GM12865 (cell line): ENCODE data around the gene FAM124B.

Source experiments
- DNase-seq: peaks from one replicate; pipeline ENCODE4 v3.0.0; 2010; ENCODE audit warnings: low read depth
- H3K4me3 ChIP-seq: 2 replicates; pipeline ENCODE4 v1.5.1; 2011; ENCODE audit warnings: mild to moderate bottlenecking, low read depth, low read length, control low read depth
- TF ChIP-seq, protein P1 (sequence below): IDR thresholded peaks from 2 replicates; pipeline ENCODE4 v1.5.1; 2011; ENCODE audit warnings: low read length, control low read depth, low read depth, inconsistent platforms; ENCODE audit not compliant: insufficient read depth; ENCODE audit errors: missing control alignments

FAM124B gene

DNA sequence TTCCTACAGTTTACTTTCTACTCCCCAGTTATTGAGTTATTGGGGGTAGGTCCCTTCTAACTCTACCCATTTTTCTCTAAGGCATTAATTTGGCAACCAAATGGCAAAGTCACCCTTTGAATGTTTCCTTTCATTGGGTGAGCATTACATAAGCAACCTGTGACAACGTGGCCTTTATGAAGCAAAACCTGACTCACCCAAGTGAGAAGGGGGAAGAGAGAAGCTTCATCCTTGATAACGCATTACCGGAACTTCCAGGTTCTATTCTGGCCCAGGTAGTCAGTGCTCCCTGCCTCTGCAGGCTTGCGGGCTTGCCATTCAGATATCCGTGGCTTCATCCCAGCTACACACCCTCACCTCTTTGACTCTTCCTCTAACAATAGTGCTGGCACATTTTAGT is 39.1 kb upstream of the FAM124B start:
- TF ChIP-seq, protein P1, sequence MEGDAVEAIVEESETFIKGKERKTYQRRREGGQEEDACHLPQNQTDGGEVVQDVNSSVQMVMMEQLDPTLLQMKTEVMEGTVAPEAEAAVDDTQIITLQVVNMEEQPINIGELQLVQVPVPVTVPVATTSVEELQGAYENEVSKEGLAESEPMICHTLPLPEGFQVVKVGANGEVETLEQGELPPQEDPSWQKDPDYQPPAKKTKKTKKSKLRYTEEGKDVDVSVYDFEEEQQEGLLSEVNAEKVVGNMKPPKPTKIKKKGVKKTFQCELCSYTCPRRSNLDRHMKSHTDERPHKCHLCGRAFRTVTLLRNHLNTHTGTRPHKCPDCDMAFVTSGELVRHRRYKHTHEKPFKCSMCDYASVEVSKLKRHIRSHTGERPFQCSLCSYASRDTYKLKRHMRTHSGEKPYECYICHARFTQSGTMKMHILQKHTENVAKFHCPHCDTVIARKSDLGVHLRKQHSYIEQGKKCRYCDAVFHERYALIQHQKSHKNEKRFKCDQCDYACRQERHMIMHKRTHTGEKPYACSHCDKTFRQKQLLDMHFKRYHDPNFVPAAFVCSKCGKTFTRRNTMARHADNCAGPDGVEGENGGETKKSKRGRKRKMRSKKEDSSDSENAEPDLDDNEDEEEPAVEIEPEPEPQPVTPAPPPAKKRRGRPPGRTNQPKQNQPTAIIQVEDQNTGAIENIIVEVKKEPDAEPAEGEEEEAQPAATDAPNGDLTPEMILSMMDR: no peak
- H3K4me3 ChIP-seq: no peak overlapping the region
- DNase-seq: no peak

DNA sequence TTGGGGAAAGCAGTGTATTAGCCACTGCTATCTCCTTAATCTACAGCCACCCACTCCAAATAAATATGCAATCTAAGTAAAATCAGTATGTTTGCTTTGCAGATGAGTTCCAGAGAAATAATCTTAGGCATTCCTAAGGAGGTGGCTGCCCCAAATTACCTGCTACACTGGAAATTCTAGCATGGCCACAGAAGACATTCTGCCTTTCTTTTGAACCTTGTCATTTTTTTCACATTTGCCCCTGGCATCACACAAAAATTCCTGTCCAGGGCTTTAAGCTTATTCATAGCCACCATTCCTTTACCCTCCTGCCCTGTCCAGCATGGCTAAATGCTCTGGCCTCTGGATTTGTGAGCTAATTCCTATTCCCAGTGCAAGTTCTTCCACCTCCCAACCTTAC is 36.8 kb upstream of the FAM124B start:
- DNase-seq: no peak
- no peak overlapping the region for H3K4me3 ChIP-seq
- TF ChIP-seq, protein P1: no peak

DNA sequence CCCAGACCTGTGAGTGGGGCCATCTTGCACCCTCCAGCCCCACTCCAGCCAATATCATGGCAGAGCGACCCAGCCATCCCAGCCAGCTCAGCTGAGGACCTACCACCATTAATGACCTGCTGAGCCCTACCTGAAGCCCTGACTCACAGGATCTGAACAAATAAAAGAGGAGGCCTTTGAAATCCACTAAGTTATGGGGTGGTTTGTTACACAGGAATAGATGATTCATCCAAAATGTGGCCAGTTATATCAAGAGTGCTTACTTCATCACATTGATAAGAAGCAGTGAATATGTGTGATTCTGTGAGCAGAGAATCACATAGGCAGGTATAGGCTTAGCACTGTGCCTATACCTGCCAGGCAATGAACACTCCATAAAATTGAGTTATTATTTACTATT is 34.7 kb upstream of the FAM124B start:
- H3K4me3 ChIP-seq: no peak overlapping the region
- TF ChIP-seq, protein P1: no peak
- no peak for DNase-seq

DNA sequence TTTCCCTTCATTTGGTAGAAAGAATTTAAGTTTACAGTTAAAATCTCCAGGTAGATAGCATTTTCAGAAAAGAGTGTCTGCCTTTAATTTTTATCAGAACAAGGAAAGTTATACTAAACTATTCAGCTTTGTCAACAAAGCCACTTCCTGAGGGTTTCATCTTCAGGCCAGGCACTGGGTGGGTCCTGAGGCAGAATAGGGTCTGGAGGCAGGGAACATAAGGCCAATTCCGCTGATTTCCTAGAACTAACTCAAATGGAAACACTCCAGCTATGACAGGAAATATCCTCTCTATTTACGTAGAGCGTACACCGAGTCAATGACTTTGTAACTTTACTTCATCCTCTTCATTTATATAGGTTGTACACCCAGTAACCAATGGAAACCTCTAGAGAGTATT is 32.7 kb upstream of the FAM124B start:
- DNase-seq: no peak
- TF ChIP-seq, protein P1: no peak
- H3K4me3 ChIP-seq: no peak overlapping the region

DNA sequence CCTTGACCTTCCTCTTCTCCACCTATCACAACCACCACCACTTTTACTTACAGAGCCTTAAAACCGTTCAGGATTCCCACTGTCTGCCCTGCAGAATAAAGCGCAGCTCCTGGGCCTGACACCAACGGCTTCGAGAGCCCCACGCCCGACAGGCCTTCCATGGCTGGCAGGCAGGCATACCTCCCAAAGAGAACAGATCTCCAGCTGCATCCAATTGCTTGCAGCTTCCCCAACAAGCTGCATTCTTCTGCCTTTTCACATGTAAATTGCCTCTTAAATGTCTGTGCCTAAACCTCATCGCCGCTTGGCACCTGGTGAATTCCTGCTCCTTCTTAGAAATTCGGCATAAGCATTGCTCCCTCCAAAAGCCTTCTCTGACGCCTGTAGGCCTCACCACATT is 31.5 kb upstream of the FAM124B start:
- H3K4me3 ChIP-seq: no peak overlapping the region
- TF ChIP-seq, protein P1: no peak
- no peak for DNase-seq

DNA sequence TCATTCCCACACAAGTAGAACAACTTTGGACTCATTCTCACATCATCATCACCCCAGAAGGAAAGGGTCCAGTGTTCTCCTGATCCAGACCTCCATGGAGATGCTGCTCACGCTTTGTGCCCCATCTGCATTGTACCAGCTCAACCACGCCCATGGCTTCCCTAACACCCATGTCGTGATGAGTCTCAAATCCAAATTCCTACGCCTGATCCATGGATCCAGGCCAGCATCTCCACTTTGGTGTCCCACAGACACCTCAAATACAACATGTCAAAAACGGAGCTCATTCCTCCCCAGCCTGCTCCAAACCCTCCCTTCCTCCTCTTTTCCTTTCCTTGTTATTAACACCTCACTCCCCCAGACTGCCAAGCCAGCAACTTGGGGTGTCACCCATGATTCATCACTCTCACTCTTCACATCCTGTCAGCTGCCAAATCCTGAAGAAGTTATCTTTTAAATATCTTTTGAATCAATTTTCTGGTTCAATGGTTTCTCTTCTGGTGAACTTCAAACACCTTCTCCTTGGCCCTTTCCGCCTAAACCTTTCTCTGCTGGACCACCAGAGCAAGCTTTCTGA is 30.2 kb upstream of the FAM124B start:
- TF ChIP-seq, protein P1: no peak
- no peak for DNase-seq
- H3K4me3 ChIP-seq: no peak overlapping the region

DNA sequence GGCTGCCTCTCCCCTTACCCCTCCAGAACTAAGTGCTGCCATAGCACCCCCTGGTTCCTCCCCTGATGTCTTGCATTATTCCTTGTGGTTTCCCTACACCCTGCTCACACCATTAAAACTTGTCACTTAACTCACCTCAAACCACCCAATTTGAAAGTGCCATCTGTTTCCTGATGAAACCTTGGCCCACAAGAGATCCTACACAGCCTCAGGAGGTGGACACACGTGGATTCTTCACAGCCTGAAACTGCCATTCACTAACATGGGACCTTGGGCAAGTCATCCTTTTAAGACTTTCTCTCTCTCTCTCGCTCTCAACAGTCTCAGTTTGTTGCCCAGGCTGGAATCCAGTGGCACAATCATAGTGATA is 27.5 kb upstream of the FAM124B start:
- no peak overlapping the region for H3K4me3 ChIP-seq
- no peak for DNase-seq
- TF ChIP-seq, protein P1: no peak
